K562 (cell line): Measurements from ENCODE around the gene OIT3. TPM values are rescaled to one million over a fixed set of nuclear protein-coding genes. Genes with fewer than 3 reads are reported as not detected.
A peak's percentile ranks its signal among the peaks of the same experiment; 100 is the strongest.
"Not testable (repeated sequence)": the region's sequence is repeated elsewhere in the genome, so short reads cannot be mapped to it uniquely, and the experiment has no call there.

Experiments used
- ADNP ChIP-seq: fragments of 200-800 bp; sonication (Bioruptor generic); IDR thresholded peaks from 2 replicates; pipeline ENCODE4 v1.6.1; 2016; ENCODE audit warnings: missing genetic modification characterization, missing compliant biosample characterization
- ARID1B ChIP-seq: fragments of 450-650 bp; IDR thresholded peaks from 2 replicates; pipeline ENCODE4 v1.6.1; 2016; ENCODE audit warnings: antibody characterized with exemption, mild to moderate bottlenecking, inconsistent platforms
- BCOR ChIP-seq: fragments of 450-650 bp; IDR thresholded peaks from 2 replicates; pipeline ENCODE4 v1.6.1; 2016
- CC2D1A ChIP-seq: fragments of 450-650 bp; IDR thresholded peaks from 2 replicates; pipeline ENCODE4 v1.6.1; 2017; ENCODE audit warnings: mild to moderate bottlenecking
- CCNT2 ChIP-seq: IDR thresholded peaks from 2 replicates; pipeline ENCODE4 v1.6.1; 2011; ENCODE audit warnings: borderline replicate concordance, low read depth, mild to moderate bottlenecking, moderate library complexity, mixed read lengths, low read length; ENCODE audit not compliant: insufficient read length; ENCODE audit errors: extremely low read depth
- CTBP1 ChIP-seq: fragments of 450-650 bp; IDR thresholded peaks from 2 replicates; pipeline ENCODE4 v1.6.1; 2016; ENCODE audit warnings: borderline replicate concordance
- DIDO1 ChIP-seq: fragments of 450-650 bp; IDR thresholded peaks from 2 replicates; pipeline ENCODE4 v1.6.1; 2016; ENCODE audit warnings: low read depth, missing biosample characterization, missing genetic modification characterization
- EP400 ChIP-seq: fragments of 450-650 bp; IDR thresholded peaks from 2 replicates; pipeline ENCODE4 v1.6.1; 2017; ENCODE audit warnings: antibody characterized with exemption, mild to moderate bottlenecking, moderate library complexity
- ETV6 ChIP-seq, 3 experiments: fragments of 150-350 bp in 1 of 3; sonication (generic) in 1 of 3; formaldehyde crosslinking in 1 of 3; IDR thresholded peaks; 2 replicates each; pipeline versions ENCODE4 v1.6.1 to v1.8.0; 2014 to 2022; ENCODE audit warnings: borderline replicate concordance in 2 of 3, low read depth in 2 of 3, antibody characterized with exemption in 1 of 3, low read length in 1 of 3, mild to moderate bottlenecking in 1 of 3, missing genetic modification reagents in 1 of 3
- HDAC1 ChIP-seq, 2 experiments: fragments of 450-650 bp; IDR thresholded peaks; 2 replicates each; pipeline ENCODE4 v1.6.1; 2016 to 2017; ENCODE audit warnings: inconsistent platforms in 1 of 2, mild to moderate bottlenecking in 1 of 2, moderate library complexity in 1 of 2
- HDAC2 ChIP-seq: fragments of 450-650 bp; IDR thresholded peaks from 2 replicates; pipeline ENCODE4 v1.6.1; 2016; ENCODE audit warnings: mild to moderate bottlenecking
- HDAC3 ChIP-seq: fragments of 450-650 bp; IDR thresholded peaks from 2 replicates; pipeline ENCODE4 v1.6.1; 2018; ENCODE audit warnings: borderline replicate concordance, mild to moderate bottlenecking, moderate library complexity; ENCODE audit not compliant: partially characterized antibody
- KLF16 ChIP-seq: IDR thresholded peaks from 2 replicates; pipeline ENCODE4 v1.6.1; 2016; ENCODE audit warnings: antibody characterized with exemption
- LCOR ChIP-seq: sonication (generic); formaldehyde crosslinking; IDR thresholded peaks from 2 replicates; pipeline ENCODE4 v1.8.0; 2022; ENCODE audit warnings: mild to moderate bottlenecking, missing genetic modification reagents
- MTA2 ChIP-seq: fragments of 450-650 bp; IDR thresholded peaks from 2 replicates; pipeline ENCODE4 v1.6.1; 2016; ENCODE audit warnings: low read depth
- NCOA1 ChIP-seq: fragments of 450-650 bp; IDR thresholded peaks from 2 replicates; pipeline ENCODE4 v1.6.1; 2016; ENCODE audit warnings: low read depth
- NR2C1 ChIP-seq, 2 experiments: fragments of 450-650 bp; IDR thresholded peaks; 2 replicates each; pipeline ENCODE4 v1.6.1; 2017; ENCODE audit warnings: mild to moderate bottlenecking in 2 of 2, antibody characterized with exemption in 1 of 2, inconsistent platforms in 1 of 2, missing compliant biosample characterization in 1 of 2, missing genetic modification characterization in 1 of 2
- NR4A1 ChIP-seq, 2 experiments: fragments of 250-450 bp in 1 of 2; fragments of 450-650 bp in 1 of 2; sonication (Bioruptor Pico) in 1 of 2; IDR thresholded peaks; 2 replicates each; pipeline versions ENCODE4 v1.4.0 to v1.6.1; 2016 to 2020; ENCODE audit warnings: mild to moderate bottlenecking in 2 of 2, missing compliant biosample characterization in 1 of 2, missing genetic modification characterization in 1 of 2, moderate library complexity in 1 of 2
- NRF1 ChIP-seq, 2 experiments: fragments of 450-650 bp; IDR thresholded peaks in 1 of 2; conservative IDR thresholded peaks in 1 of 2; 2 replicates each; pipeline ENCODE4 v1.6.1; 2014; ENCODE audit warnings: mild to moderate bottlenecking in 2 of 2
- PYGO2 ChIP-seq: fragments of 450-650 bp; IDR thresholded peaks from 2 replicates; pipeline ENCODE4 v1.6.1; 2016; ENCODE audit warnings: mild to moderate bottlenecking, missing genetic modification characterization, moderate library complexity, missing compliant biosample characterization
- TRIM24 ChIP-seq, 2 experiments: fragments of 450-650 bp; IDR thresholded peaks; 2 replicates each; pipeline ENCODE4 v1.6.1; 2016
- ZMIZ1 ChIP-seq, 2 experiments: fragments of 150-350 bp in 1 of 2; IDR thresholded peaks; 2 replicates each; pipeline ENCODE4 v1.6.1; 2012 to 2016; ENCODE audit warnings: low read depth in 2 of 2, low read length in 2 of 2, mild to moderate bottlenecking in 1 of 2, moderate library complexity in 1 of 2
- ZNF280A ChIP-seq: fragments of 450-650 bp; IDR thresholded peaks from 2 replicates; pipeline ENCODE4 v1.6.1; 2018; ENCODE audit warnings: mild to moderate bottlenecking, low read depth; ENCODE audit not compliant: partially characterized antibody
- ZNF707 ChIP-seq: fragments of 250-450 bp; sonication (Bioruptor Pico); conservative IDR thresholded peaks from 2 replicates; pipeline ENCODE4 v1.8.0; 2022; ENCODE audit warnings: inconsistent platforms, mild to moderate bottlenecking, moderate library complexity
- polyA plus RNA-seq, 8 experiments: library from polyadenylated mRNA; depleted of rRNA in 4 of 8; stranded (reverse) in 5 of 8; unstranded in 3 of 8; fragments of >200 nt; fragmentation: Nextera tagmentation in 2 of 8; fragmentation: Illumina TruSeq in 1 of 8; extraction: Ambion mirVana in 2 of 8; extraction: Trizol in 1 of 8; gene quantifications; 2 replicates each; pipeline versions ENCODE4 v1.2.1 to v1.2.3, GENCODE V29; 2011 to 2014; ENCODE audit warnings: inconsistent platforms in 1 of 8, missing spikeins in 1 of 8
- total RNA-seq, 7 experiments: library from RNA; depleted of rRNA in 6 of 7; stranded (reverse); fragments of >200 nt in 6 of 7; fragmentation: Illumina TruSeq in 2 of 7; extraction: Trizol in 2 of 7; gene quantifications; 2 replicates each; pipeline versions ENCODE4 v1.2.1 to v1.2.3, GENCODE V29; 2011 to 2021; ENCODE audit warnings: low replicate concordance in 1 of 7

OIT3 gene
- total and polyA plus RNA-seq, 9 of the 15 experiments (the other 6 are each of a cell fraction or from before 2014, with no cell fraction given): not detected

GRCh38 chr10:72903941-72904446 lies 10.5 kb downstream of the OIT3 start (continued):
- TF ChIP-seq ZNF280A (peak; percentile 59), HDAC1 (IDR thresholded peaks at IDR 0.05) (peak in 1 of 2 experiments; percentile 74; a peak in 2 of 4 replicates), NR4A1 (tag; IDR thresholded peaks at IDR 0.05) (0 out of 2 replicates have a peak, but pooled peaks have one; percentile 50), TRIM24 (IDR thresholded peaks at IDR 0.05) (peak; percentile 80 to 96), PYGO2 (tag) (peak; percentile 57; the same call in 1 of the 2 replicates), ARID1B (peak; percentile 93), NR2C1 (IDR thresholded peaks at IDR 0.05) (peak; percentile 90), NR2C1 (tag; IDR thresholded peaks at IDR 0.05) (peak; percentile 91), BCOR (peak; percentile 79; the same call in 1 of the 2 replicates), EP400 (0 out of 2 replicates have a peak, but pooled peaks have one; percentile 27), MTA2 (peak; percentile 80), ZNF707 (CRISPR knock-in tag) (peak; percentile 73), LCOR (CRISPR knock-in tag) (0 out of 2 replicates have a peak, but pooled peaks have one; percentile 46), HDAC3 (peak; percentile 11), NRF1 (conservative IDR thresholded peaks at IDR 0.05 in 1 of 2, IDR thresholded peaks at IDR 0.05 in 1 of 2) (0 out of 4 replicates have a peak, but pooled peaks of 1 of the 2 experiments have one; percentile 21), KLF16 (peak; percentile 44; the same call in 1 of the 2 replicates), ADNP (tag) (peak; percentile 47; the same call in 1 of the 2 replicates), CTBP1 (peak; percentile 77; the same call in 1 of the 2 replicates), CC2D1A (peak; percentile 81; the same call in 1 of the 2 replicates), NCOA1 (peak; percentile 67), CCNT2 (peak; percentile 63), DIDO1 (0 out of 2 replicates have a peak, but pooled peaks have one; percentile 35), ETV6 (IDR thresholded peaks at IDR 0.05; ENCODE audit: borderline replicate concordance in 1 of 2, low read depth in 2 of 2, low read length in 1 of 2) (0 out of 4 replicates have a peak, but pooled peaks of 1 of the 2 experiments have one; percentile 16), ZMIZ1 (IDR thresholded peaks at IDR 0.05; ENCODE audit: low read depth in 2 of 2, low read length in 2 of 2) (0 out of 4 replicates have a peak, but pooled peaks of 1 of the 2 experiments have one; percentile 31), HDAC2 (peak; percentile 95)
- not testable (repeated sequence) for TF ChIP-seq NR4A1 (CRISPR knock-in tag; IDR thresholded peaks at IDR 0.05); ETV6 (CRISPR knock-in tag; IDR thresholded peaks at IDR 0.05; ENCODE audit: borderline replicate concordance)
